Stimulated activated CD4-positive, alpha-beta T cell treated with anti-CD3 and anti-CD28 coated beads, TNF-alpha, amount 100 ng/mL, for 4 hours (primary cell): ENCODE data around the gene PTPN7.
"Not testable (repeated sequence)": the region's sequence is repeated elsewhere in the genome, so short reads cannot be mapped to it uniquely, and the experiment has no call there.

ENCODE experiments used
- DNase-seq, 3 experiments: peaks; one replicate each; pipeline ENCODE4 v3.0.0-alpha.2; 2020; ENCODE audit warnings: low read depth in 3 of 3

PTPN7 gene

DNA sequence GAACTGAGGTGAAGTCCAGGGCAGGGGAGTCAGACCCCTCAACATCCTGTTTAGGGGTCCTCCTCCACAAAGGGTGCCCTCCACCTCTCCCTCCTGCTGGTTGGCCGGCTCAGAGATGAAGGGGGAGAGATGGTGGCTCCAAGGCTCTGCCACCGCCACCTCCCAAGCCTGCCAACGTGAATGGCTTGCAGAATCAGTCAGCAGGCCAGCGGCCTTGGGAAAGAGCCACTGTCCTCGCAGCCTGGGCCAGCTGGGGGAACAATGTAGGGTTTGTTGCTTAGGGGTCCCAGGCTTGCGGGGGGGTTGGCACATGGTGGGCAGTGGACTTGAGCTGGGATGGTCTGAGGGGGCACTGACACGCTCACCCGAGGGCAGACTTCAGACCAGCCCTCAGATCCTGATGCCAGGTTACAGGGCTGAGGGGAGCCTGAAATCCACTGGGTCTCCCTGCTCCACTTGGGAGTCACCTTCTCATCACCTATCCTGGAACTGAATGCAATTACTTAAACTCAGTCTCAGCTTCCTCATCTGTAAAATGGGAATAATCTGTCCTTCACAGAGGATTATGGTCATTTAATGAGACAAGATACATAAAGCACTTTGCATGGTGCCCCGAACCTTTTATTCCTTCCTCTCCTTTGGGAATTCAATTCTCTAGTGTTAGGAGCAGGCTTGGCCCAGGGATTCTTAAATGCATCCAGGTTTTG lies 29.4 kb downstream of the PTPN7 start:
- DNase-seq = no peak

DNA sequence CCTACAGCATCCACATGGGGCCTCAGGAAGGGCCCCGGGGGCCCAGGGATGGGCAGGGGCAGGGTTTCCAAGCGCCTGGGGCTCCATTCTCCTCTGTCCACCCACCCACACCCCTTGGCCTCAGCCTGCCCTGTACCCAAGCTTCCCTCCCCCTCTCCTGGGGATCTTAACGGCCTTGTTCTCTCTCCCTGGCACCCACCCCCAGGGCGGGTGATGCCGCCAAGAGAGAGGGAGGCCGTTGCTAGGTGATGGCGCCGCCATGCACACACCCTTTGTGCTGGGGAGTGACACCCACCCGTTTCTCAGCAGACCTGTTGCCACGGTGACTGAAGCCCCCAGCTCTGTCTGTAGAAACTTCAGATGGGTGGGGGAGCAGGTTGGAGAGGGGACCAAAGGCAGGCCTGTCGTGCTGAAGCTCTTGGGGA lies 30.1 kb downstream of the PTPN7 start:
- no peak for DNase-seq

DNA sequence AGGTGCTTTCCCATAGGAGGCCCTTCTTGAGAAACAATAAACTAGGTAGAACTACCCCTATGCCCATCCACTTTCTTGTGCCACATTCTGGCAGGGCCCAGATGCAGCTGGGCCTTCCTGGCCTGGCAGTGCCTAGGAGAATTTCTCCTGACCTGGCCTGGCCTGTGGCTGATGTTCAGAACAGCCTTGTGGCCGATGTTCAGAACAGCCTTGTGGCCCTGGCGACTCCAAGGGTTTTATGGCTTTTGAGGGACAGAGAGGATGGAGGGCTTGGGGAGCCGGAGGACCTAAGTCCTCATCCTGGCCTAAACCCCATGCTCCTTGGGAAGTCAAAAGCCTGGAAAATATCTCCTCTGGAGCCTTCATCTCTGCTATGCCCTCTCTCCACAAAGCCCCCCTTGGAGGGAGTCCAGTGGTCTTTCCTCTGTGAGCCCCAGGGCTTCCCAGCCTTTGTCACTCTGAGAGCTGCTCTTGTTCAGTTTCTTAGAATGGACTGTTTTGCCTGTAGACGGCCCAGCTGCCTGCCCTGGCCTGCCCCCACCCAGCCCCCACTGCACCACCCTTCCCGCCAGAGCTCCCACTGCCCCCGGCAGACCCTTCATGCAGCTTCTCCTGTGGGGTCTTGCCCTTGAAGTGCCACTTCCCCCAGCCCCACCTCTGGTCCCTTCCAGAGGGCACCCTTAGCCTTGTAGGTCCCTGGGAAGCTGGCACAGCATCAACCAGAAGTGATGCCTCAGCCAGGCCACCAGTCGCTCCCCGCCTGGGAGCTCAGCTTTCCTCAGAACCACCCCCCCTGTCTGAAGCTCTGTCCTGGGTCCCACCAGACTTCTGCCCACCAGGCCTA lies 30.7 kb downstream of the PTPN7 start:
- DNase-seq = no peak

DNA sequence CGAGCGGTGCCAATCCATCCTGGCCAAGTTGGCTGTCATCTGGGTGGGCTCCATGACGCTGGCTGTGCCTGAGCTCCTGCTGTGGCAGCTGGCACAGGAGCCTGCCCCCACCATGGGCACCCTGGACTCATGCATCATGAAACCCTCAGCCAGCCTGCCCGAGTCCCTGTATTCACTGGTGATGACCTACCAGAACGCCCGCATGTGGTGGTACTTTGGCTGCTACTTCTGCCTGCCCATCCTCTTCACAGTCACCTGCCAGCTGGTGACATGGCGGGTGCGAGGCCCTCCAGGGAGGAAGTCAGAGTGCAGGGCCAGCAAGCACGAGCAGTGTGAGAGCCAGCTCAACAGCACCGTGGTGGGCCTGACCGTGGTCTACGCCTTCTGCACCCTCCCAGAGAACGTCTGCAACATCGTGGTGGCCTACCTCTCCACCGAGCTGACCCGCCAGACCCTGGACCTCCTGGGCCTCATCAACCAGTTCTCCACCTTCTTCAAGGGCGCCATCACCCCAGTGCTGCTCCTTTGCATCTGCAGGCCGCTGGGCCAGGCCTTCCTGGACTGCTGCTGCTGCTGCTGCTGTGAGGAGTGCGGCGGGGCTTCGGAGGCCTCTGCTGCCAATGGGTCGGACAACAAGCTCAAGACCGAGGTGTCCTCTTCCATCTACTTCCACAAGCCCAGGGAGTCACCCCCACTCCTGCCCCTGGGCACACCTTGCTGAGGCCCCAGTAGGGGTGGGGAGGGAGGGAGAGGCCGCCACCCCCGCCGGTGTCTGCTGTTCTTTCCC lies 32.4 kb downstream of the PTPN7 start:
- DNase-seq = no peak

DNA sequence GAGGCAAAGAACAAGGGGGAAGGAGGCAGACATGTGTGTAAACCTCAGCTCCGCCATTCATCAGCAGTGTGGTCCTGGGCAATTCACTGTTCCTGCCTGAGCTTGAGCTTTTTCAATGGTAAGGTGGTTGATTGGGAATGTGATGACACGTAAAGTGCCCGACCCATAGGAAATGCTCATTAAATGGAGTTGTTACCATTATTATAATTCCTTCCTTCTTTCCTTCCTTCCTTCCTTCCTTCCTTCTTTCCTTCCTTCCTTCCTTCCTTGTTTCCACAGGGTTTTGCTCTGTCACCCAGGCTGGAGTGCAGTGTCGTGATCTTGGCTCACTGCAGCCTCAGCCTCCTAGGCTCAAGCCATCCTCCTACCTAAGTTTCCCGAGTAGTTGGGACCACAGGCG lies 33.3 kb downstream of the PTPN7 start:
- no peak for DNase-seq

DNA sequence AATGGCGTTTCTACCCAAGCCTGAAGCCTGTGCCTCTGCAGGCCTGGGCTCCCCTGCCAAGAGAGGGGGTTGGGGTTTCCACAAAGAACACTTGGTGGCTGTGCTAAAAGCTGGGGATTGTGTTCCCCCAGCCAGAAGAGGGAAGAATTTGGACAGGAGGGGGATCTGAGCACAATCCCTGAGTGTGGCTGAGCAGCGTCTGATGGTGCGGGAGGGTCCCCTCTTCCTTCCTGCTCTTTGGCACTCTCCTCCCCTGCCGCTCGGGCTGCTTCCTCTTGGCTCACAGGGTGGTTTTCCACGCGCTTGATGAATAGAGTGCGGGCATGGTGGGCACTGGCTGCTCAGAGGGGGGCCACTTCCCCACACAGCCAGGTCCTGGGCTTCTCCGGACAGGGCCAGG lies 34.0 kb downstream of the PTPN7 start:
- no peak for DNase-seq

DNA sequence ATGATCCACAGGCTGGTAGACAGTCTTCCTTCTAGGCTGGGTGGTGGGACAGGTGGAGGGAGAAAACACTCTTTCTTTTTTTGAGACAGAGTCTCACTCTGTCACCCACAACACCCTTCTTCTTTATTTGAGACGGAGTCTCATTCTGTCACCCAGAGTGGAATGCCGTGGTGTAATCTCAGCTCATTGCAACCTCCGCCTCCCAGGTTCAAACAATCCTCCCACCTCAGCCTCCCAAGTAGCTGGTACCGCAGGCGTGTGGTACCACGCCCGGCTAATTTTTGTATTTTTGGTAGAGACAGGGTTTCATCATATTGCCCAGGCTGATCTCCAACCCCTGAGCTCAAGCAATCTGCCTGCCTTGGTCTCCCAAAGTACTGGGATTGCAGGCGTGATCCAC lies 34.8 kb downstream of the PTPN7 start:
- no peak for DNase-seq

DNA sequence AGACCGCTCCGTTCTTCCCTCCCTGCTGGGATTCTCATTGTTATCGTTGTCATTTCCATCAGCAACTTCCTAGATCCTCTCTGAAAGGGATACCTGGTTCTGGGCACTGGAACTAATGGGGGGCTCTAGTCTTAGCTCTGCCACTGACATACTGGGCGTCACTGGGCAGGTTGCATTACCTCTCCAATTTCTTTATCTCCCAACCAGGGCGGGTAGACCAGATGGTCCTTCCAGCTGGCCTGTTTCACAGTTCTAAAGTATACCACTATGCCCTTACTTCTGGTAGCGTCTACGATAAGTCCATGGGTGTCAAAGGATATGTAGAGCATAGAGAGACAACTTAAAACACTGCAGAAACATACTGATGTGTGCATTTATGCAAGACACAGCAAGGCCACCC lies 36.3 kb downstream of the PTPN7 start:
- DNase-seq = no peak

DNA sequence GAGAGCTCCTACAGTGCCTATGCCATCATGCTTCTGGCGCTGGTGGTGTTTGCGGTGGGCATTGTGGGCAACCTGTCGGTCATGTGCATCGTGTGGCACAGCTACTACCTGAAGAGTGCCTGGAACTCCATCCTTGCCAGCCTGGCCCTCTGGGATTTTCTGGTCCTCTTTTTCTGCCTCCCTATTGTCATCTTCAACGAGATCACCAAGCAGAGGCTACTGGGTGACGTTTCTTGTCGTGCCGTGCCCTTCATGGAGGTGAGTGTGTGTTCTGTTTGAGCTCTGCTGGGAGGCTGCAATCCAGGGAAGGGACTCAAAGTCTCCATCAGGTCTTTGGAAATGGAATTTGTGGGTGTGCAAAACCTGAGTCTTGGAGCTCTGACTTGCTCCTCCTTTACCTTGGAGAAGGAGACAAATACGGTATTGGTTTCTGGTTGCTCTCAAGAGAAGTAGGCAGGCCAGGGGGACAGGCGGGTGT lies 37.0 kb downstream of the PTPN7 start:
- DNase-seq = no peak

DNA sequence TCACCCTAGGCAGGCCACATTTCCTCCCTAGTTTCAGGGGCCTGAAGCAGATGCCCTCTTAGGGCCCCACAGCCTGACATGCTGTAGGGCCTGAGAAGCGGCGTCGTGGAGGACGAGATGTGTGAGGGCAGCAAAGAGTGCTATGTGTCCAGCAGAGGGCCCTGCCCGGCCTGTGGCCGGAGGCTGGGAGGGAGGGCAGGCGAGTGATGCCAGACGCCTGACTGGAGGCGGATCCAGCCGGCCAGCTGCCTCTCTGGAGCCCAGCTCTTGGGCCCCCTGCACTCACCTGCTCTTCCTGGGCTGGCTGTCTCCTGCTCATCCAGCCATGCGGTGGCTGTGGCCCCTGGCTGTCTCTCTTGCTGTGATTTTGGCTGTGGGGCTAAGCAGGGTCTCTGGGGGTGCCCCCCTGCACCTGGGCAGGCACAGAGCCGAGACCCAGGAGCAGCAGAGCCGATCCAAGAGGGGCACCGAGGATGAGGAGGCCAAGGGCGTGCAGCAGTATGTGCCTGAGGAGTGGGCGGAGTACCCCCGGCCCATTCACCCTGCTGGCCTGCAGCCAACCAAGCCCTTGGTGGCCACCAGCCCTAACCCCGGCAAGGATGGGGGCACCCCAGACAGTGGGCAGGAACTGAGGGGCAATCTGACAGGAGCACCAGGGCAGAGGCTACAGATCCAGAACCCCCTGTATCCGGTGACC lies 37.6 kb downstream of the PTPN7 start, which contains the start of gene GPR37L1:
Gene GPR37L1 (plus strand): TSS at position 279 of the 697 bp plus-strand sequence. CDS start 47 bp downstream, at position 326.
- DNase-seq = no peak

DNA sequence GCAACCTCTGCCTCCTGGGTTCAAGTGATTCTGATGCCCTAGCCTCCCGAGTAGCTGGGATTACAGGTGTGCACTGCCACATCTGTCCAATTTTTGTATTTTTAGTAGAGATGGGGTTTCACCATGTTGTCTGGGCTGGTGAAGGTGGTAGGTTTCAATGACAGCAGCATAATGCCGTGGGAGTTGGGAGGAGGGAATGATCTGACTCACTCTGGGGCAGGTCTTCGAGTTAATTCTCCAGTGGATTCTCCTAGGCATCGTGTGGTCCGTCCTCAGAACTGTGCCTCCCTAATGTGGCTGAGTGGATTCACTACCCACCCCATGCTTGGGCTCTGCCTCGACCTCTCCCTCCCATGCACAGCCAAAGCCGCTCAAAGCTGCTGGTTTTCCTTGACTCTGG lies 39.4 kb downstream of the PTPN7 start:
- no peak for DNase-seq

DNA sequence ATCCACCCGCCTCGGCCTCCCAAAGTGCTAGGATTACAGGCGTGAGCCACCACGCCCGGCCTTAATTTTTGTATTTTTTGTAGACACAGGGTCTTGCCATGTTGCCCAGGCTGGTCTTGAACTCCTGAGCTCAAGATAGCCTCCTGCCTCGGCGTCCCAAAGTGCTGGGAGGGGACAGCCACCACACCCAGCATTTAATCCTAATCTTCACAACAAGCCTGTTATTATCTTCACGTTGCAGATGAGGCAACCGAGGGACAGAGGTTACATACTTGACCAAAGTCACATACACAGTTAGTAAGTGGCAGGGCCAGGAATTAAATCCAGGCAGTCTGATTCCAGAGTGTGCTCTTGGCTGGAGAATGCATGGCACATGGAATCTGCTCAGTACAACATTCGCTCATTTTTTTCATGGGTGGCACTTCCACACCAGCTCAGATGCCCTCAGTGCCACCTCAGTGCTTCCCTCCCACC lies 42.5 kb downstream of the PTPN7 start:
- no peak for DNase-seq

DNA sequence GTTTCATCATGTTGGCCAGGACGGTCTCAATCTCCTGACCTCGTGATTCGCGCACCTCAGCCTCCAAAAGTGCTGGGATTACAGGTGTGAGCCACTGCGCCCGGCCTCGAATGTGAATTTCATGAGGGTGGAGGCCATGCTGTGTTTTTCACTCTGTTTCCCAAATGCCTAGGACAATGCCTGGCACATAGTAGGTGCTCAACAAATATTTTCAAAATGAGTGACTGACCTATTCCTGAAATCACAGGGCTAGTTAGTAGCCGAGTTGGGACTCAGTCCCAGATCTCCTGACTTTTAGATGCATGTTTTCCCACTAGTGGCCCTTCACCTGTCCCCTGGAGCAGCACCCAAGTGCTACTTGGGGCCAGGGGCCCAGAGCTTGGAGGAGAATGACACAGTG lies 44.1 kb downstream of the PTPN7 start:
- no peak for DNase-seq

DNA sequence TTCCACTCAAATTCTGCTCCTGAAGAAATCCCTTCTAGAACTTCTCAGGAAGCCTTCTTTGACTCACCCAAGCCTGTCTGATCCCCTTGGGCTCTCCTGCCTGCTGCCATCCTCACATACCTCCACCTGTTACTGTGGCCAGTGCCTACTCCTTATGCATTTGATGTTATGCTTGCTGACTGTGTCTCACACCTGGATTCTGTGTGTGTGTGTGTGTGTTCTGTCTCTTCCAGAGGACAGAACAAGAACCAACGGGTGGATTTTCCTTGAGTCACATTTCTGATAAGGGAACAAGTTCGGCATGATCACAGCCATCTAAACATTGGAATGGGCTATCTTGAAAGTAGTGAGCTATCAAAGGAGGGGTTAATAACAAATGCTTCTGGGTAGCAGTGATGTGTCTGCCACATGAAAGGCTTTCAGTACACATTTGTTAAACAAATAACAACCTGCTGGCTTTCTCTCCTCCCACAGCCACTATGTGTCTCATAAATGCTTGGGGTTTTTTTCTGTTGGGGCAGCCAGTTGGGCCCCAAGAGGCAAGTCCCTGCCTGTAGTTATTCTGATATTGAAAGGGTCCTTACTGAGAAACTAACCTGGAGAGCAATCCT lies 46.6 kb downstream of the PTPN7 start:
- DNase-seq = no peak

DNA sequence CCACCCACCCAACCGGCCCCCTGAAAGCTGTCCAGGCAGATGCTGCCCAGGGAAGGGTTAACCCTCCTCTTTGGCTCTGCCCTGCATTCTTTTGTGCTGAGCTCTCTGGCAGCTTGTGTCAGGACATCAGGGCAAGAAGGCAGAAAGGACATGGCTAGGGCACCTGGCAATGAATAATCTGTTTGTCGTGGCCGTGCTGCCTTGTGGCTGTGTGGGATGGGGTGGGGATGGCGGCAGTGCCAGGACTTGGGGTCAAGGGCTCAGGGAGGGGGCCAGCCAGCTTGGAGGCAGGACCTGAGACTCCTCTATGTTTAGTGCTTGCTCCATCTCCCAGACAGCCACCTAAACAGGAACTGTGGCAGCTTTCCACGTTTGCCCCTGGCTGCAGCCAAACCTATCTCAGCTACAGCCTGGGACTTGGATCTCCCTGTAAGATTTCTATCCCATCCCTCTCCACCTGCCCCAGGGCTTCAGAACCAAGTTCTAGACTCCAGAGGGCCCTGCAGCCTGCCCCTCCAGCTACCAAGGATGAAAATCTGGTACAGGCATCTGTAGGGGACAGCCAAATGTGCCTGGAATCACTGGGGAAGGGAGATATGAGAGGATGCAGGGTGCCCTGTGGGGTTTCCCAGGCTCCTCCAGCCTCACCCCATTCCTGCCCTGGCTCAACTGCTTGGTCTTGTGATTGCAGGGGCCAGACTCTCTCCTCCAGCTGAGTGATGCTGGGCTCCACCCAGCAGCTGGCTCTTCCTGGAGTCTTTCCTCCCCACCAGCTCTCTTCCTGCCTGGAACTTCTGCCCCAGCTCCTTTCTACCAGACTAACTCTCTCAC lies 47.3 kb downstream of the PTPN7 start:
- no peak for DNase-seq

DNA sequence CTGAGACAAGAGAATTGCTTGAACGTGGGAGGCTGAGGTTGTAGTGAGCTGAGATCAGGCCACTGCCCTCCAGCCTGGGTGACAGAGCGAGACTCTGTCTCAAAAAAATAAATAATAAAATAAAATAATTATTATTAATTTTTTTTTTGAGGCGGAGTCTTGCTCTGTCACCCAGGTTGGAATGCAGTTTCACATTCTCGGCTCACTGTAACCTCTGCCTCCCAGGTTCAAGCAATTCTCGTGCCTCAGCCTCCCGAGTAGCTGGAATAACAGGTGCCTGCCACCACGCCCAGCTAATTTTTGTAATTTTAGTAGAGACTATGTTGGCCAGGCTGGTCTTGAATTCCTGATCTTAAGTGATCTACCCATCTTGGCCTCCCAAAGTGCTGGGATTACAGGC lies 48.8 kb downstream of the PTPN7 start:
- not testable (repeated sequence) for DNase-seq

DNA sequence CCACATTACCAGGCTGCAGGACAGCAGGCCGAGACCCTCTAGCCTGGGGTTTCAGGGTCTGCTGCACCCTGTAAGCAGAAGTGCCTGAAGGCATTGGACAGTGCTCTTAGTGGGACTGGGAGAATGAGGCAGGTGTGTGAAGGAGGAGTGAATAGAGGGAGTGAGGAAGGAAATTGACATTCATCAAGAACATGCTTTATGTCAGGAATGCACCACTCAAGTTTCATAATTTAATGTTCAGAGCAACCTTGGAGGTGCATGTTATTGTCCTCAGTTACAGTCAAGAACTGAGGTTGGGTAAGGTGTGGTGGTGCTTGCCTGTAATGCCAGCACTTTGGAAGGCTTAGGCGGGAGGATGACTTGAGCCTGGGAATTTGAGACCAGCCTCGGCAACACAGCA lies 49.4 kb downstream of the PTPN7 start:
- no peak for DNase-seq

DNA sequence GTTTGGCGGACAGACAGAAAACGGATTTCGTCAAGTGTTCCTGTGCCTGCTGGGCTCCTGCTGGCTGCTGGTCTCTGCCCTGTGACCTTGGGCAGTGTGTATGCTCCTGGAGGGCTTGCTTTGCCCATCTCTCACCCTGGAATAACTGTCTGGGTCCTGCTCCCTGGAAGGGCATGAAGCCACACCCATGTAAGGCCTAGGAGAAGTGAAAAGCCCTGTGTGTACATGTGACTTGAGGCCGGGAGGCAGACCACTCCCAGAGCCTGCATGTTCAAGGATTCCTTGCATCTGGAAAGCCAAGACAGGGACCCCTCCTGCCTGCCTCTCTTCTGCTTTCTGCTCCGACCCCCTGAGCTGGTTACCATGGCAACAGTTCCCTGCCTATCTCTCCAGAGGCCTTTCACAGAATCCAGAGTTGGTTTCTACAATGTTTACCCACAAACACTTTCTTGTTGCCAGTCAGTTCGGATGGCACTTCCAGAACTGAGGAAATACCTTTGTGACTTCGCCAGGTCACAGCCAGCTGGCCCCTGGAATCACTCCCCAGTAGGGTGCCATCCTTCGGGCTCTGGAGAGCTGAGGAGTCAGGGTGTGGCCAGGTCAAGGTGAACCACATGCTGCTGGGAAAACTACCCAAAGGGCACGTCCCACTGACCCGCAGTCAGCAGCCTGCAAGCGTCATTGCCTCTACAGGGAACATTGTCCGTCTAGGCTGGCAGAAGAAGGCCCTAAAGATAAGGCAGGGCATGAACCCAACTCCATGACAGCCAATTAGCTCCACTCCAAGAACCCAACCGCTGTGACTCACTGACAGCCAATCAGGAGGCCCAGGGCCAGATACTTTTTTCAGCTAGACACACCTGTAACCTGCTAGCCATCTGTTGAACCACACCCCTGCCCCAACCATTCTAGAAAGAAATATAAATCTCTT lies 52.3 kb downstream of the PTPN7 start:
- DNase-seq = no peak

DNA sequence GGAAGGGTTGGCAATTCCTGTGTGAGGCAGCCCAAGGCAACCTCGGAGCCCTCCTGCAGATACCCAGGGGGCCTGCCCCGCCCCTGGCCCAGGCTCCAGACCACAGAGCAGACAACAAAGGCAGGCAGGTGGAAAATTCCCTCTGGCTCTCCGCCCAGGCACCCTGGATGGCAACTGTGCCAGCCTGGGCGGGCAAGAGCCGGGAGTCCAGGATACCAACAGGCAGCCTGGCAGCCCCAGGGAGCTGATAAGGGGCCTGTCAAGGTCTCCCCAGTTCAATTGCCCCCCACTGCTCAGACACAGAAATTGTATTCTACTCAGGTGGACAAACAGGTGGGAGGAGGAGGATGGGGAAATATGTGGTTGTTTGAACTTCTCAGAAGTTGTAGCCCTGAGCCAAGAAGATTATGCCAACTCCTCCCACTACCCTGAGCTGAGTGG lies 53.1 kb downstream of the PTPN7 start:
- no peak for DNase-seq
